HAP-1 (cell line): Measurements from ENCODE around the gene ZNF483.
A peak's percentile ranks its signal among the peaks of the same experiment; 100 is the strongest.

Experiments used
- DNase-seq, 2 experiments: peaks; one replicate each; pipeline ENCODE4 v3.0.0-alpha.2; 2016 to 2020; ENCODE audit warnings: low spot score in 2 of 2
- H3K27me3 ChIP-seq: fragments of 250-450 bp; sonication (Bioruptor Pico); 2 replicates; pipeline ENCODE4 v1.5.1; 2020; ENCODE audit warnings: low read depth, mild to moderate bottlenecking, moderate library complexity
- H3K36me3 ChIP-seq: fragments of 250-450 bp; sonication (Bioruptor Pico); replicated peaks from 2 replicates; pipeline ENCODE4 v1.5.1; 2020; ENCODE audit warnings: mild to moderate bottlenecking
- H3K4me1 ChIP-seq: fragments of 250-450 bp; sonication (Bioruptor Pico); 2 replicates; pipeline ENCODE4 v1.5.1; 2020; ENCODE audit warnings: mild to moderate bottlenecking
- H3K4me3 ChIP-seq: fragments of 250-450 bp; sonication (Bioruptor Pico); 2 replicates; pipeline ENCODE4 v1.5.1; 2020; ENCODE audit warnings: mild to moderate bottlenecking, moderate library complexity
- H3K9me3 ChIP-seq: fragments of 250-450 bp; sonication (Bioruptor Pico); 2 replicates; pipeline ENCODE4 v1.5.1; 2020; ENCODE audit warnings: mild to moderate bottlenecking, moderate library complexity
- in situ Hi-C: fragments of 300-500 bp; cut with MboI; formaldehyde crosslinking; loops from 3 replicates; pipeline ENCODE4 v1.14.3; 2020; ENCODE audit warnings: low sequenced_read_pairs, inconsistent platforms, mixed read lengths

ZNF483 gene

GRCh38 chr9:111572950-111573604 lies 48.1 kb downstream of the ZNF483 start:
- Histone ChIP-seq H3K36me3 (peaks cover 79% of the 10 kb centered on the region), H3K9me3 (no peaks in the 10 kb centered on the region), H3K27me3 (no peaks in the 10 kb centered on the region), H3K4me3 (no peak overlapping the region), H3K4me1 (no peaks in the 10 kb centered on the region)
- in situ Hi-C loops: no loop called here
- no peak for DNase-seq

- Histone ChIP-seq H3K27me3 (no peaks in the 10 kb centered on the region), H3K36me3 (peaks cover 64% of the 10 kb centered on the region), H3K4me1 (no peaks in the 10 kb centered on the region), H3K4me3 (no peak overlapping the region), H3K9me3 (no peaks in the 10 kb centered on the region)
- DNase-seq: no peak
- in situ Hi-C loops: no loop called here
Measured at GRCh38 chr9:111582888-111583287, 57.9 kb downstream of the ZNF483 start.

- in situ Hi-C loops: no loop called here
- no peak for DNase-seq
- Histone ChIP-seq H3K4me1 (no peaks in the 10 kb centered on the region), H3K27me3 (no peaks in the 10 kb centered on the region), H3K36me3 (peaks cover 46% of the 10 kb centered on the region), H3K4me3 (no peak overlapping the region), H3K9me3 (no peaks in the 10 kb centered on the region)
Measured at GRCh38 chr9:111586378-111586777, 61.4 kb downstream of the ZNF483 start.

- no peak overlapping the region for H3K4me3 ChIP-seq
- peaks cover 47% of the 10 kb centered on the region for H3K36me3 ChIP-seq
- H3K9me3 ChIP-seq: no peaks in the 10 kb centered on the region
- in situ Hi-C loops: no loop called here
- no peaks in the 10 kb centered on the region for H3K4me1 ChIP-seq
- H3K27me3 ChIP-seq: no peaks in the 10 kb centered on the region
- DNase-seq: no peak
Measured at GRCh38 chr9:111588846-111589245, 63.9 kb downstream of the ZNF483 start.

GRCh38 chr9:111597852-111598732 lies 73.1 kb downstream of the ZNF483 start:
- Histone ChIP-seq H3K4me3 (peak overlapping the region; percentile 55), H3K27me3 (no peaks in the 10 kb centered on the region), H3K36me3 (peaks cover 31% of the 10 kb centered on the region), H3K4me1 (no peaks in the 10 kb centered on the region; the same call in 1 of the 2 replicates), H3K9me3 (no peaks in the 10 kb centered on the region)
- DNase-seq: peak; percentile 63 to 75
- in situ Hi-C loops: loop anchor here (10.0 kb wide), 1 partner anchor 97 kb away; no protein-coding TSS in a partner anchor

GRCh38 chr9:111598733-111599091 lies 73.7 kb downstream of the ZNF483 start:
- no peaks in the 10 kb centered on the region for H3K27me3 ChIP-seq
- DNase-seq: peak in 1 of 2 experiments; percentile 32
- H3K9me3 ChIP-seq: no peaks in the 10 kb centered on the region
- in situ Hi-C loops: loop anchor here (10.0 kb wide), 1 partner anchor 96 kb away; no protein-coding TSS in a partner anchor
- H3K4me1 ChIP-seq: no peaks in the 10 kb centered on the region; the same call in 1 of the 2 replicates
- peaks cover 26% of the 10 kb centered on the region for H3K36me3 ChIP-seq
- peak overlapping the region; percentile 55 for H3K4me3 ChIP-seq

GRCh38 chr9:111599092-111599954 lies 74.3 kb downstream of the ZNF483 start, which contains the start of gene PTGR1:
Gene PTGR1 (minus strand): TSS chr9:111599647. CDS start chr9:111597422, 2,225 bp downstream.
- no peaks in the 10 kb centered on the region for H3K9me3 ChIP-seq
- H3K4me3 ChIP-seq: peak within 1 kb of the TSS; percentile 55
- DNase-seq: peak; percentile 77 to 88
- H3K27me3 ChIP-seq: no peaks in the 10 kb centered on the region
- peaks cover 22% of the 10 kb centered on the region for H3K36me3 ChIP-seq
- in situ Hi-C loops: loop anchor here (10.0 kb wide), 1 partner anchor 95 kb away; no protein-coding TSS in a partner anchor
- H3K4me1 ChIP-seq: no peaks in the 10 kb centered on the region; the same call in 1 of the 2 replicates

- peak overlapping the region; percentile 55; the same call in 1 of the 2 replicates for H3K4me3 ChIP-seq
- no peaks in the 10 kb centered on the region for H3K27me3 ChIP-seq
- H3K36me3 ChIP-seq: peaks cover 22% of the 10 kb centered on the region
- no peaks in the 10 kb centered on the region; the same call in 1 of the 2 replicates for H3K4me1 ChIP-seq
- in situ Hi-C loops: loop anchor here (10.0 kb wide), 1 partner anchor 95 kb away; no protein-coding TSS in a partner anchor
- no peaks in the 10 kb centered on the region for H3K9me3 ChIP-seq
- DNase-seq: no peak
Measured at GRCh38 chr9:111599955-111600343, 75.0 kb downstream of the ZNF483 start.

- Histone ChIP-seq H3K9me3 (no peaks in the 10 kb centered on the region), H3K4me3 (no peak overlapping the region), H3K27me3 (no peaks in the 10 kb centered on the region), H3K4me1 (no peaks in the 10 kb centered on the region; the same call in 1 of the 2 replicates), H3K36me3 (peaks cover 9% of the 10 kb centered on the region)
- in situ Hi-C loops: no loop called here
- no peak for DNase-seq
Measured at GRCh38 chr9:111601237-111602018, 76.4 kb downstream of the ZNF483 start.

- H3K4me3 ChIP-seq: no peak overlapping the region
- in situ Hi-C loops: no loop called here
- H3K4me1 ChIP-seq: no peaks in the 10 kb centered on the region; the same call in 1 of the 2 replicates
- no peaks in the 10 kb centered on the region for H3K36me3 ChIP-seq
- no peaks in the 10 kb centered on the region for H3K27me3 ChIP-seq
- no peak for DNase-seq
- no peaks in the 10 kb centered on the region for H3K9me3 ChIP-seq
Measured at GRCh38 chr9:111603041-111603440, 78.1 kb downstream of the ZNF483 start.

- Histone ChIP-seq H3K36me3 (no peaks in the 10 kb centered on the region), H3K9me3 (no peaks in the 10 kb centered on the region), H3K27me3 (no peaks in the 10 kb centered on the region), H3K4me3 (no peak overlapping the region), H3K4me1 (no peaks in the 10 kb centered on the region; the same call in 1 of the 2 replicates)
- in situ Hi-C loops: no loop called here
- DNase-seq: no peak
Measured at GRCh38 chr9:111604054-111604615, 79.2 kb downstream of the ZNF483 start.

- DNase-seq: no peak
- in situ Hi-C loops: no loop called here
- Histone ChIP-seq H3K4me3 (no peak overlapping the region), H3K27me3 (no peaks in the 10 kb centered on the region), H3K4me1 (no peaks in the 10 kb centered on the region), H3K9me3 (no peaks in the 10 kb centered on the region), H3K36me3 (no peaks in the 10 kb centered on the region)
Measured at GRCh38 chr9:111605041-111605559, 80.1 kb downstream of the ZNF483 start.
